Measurements from ENCODE around the gene RPL13A.

The RPL13A gene

DNA sequence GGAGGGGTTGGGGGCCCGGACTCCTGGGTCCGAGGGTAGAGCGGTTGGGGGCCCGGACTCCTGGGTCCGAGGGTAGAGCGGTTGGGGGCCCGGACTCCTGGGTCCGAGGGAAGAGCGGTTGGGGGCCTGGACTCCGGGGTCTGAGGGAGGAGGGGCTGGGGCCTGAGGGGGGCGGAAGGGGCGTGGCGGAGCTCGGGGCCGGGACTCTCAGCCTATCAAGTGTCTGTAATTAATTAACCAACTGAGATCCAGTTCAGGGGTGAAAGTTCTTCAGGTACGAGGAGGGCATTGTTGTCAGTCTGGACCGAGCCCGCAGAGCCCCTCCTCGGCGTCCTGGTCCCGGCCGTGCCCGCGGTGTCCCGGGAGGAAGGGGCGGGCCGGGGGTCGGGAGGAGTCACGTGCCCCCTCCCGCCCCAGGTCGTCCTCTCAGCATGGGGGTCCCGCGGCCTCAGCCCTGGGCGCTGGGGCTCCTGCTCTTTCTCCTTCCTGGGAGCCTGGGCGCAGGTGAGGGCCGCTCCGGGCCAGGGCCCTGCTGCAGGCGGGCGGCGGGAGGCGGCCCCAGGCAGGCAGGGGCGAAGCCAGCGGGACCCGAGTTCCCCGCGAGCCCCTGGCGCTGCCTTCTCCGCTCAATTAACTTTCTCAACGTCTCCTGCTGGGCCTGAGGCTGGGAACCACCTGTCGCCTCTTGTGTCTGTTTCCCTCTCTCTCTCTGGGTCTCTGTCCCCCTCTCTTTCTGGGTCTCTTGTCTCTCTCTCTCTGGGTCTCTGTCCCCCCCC, 25.8 kb downstream of the RPL13A start:
- DNase-seq: no peak

DNA sequence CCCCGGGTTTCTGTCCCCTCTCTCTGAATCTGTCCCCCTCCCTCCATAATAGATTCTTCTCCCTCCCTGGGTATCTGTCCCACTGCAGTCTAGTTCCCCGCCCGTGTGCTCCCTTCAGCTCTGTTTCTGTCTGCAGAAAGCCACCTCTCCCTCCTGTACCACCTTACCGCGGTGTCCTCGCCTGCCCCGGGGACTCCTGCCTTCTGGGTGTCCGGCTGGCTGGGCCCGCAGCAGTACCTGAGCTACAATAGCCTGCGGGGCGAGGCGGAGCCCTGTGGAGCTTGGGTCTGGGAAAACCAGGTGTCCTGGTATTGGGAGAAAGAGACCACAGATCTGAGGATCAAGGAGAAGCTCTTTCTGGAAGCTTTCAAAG, 26.3 kb downstream of the RPL13A start:
- no peak for DNase-seq

DNA sequence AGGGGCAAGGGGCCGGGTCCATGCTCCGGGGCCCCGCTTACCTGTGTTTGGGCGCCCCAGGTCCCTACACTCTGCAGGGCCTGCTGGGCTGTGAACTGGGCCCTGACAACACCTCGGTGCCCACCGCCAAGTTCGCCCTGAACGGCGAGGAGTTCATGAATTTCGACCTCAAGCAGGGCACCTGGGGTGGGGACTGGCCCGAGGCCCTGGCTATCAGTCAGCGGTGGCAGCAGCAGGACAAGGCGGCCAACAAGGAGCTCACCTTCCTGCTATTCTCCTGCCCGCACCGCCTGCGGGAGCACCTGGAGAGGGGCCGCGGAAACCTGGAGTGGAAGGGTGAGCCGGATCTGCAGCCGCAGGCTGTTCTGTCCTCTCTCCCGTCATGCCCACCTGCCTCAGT, 26.7 kb downstream of the RPL13A start:
- no peak for DNase-seq

DNA sequence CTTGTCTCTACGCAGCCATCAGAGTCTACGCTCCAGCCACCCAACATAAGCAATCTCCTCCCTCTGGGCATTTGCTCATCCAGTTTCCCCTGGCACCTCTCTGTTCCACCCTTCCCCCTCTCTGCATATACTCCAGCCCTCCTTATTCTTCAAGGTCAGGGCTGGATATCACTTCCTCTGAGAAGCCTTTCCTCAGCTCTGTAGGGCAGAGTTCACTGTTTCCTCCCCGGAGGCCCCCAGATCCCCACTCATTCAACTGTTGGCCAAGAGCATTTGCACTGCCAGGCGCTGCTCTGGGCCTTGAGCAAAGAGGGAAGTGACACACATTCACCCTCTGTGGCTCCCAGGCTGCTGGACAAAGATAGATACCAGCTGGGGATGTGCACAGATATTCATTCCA, 28.4 kb downstream of the RPL13A start:
- DNase-seq: no peak

DNA sequence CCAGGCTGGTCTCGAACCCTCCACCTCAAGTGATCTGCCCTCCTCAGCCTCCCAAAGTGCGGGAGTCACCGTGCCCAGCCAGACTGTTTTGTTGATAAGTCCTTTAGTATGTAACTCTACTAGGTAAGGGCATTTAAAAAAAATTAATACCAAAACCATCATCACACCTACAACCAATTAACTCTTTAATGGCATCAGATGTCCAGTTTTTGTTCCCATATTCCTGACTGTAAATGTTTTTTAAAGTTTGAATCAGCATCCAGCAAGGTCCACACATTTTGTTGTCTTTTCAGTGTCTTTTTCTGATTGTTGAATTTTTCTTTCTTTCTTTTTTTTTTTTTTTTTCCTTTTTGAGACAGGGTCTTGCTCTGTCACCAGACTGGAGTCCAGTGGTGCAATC, 30.6 kb downstream of the RPL13A start:
- no peak for DNase-seq

- no peak for DNase-seq
These were observed 33.4 kb downstream of the RPL13A start for GRCh38 chr19:49520705-49521319.

DNA sequence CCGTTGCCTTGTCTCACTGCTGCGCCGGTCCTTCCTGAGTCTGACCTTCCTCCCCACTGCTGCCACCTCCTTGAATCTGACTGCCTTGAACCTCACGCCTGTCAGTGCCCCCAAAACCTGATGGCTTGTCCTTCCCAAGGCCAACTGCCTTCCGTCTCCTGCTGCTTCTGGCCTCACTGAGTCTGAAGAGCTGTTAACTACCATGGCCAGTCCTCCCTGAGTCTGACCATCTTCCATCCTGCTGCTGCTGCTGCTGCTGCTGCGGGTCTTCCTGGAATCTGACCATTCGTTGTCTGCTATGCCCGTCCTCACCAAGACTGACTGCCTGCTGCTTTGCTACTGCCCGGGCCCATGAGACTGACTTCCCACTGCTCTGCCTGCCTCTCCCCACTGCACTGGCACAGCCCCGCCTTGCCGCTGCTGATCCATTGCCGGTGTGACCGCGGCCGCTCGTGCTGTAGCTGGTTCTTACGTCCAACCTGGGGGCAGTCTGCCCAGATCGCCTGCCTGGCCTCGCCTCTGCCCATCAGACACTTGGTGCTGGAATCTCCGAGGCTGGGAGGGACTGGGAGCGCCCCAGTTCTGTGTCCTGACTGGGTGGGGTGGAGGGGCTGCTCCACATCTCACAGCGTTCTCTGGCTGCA, 37.5 kb downstream of the RPL13A start:
- DNase-seq: no peak

- no peak for DNase-seq
These were observed 40.9 kb downstream of the RPL13A start for GRCh38 chr19:49528211-49528771.

DNA sequence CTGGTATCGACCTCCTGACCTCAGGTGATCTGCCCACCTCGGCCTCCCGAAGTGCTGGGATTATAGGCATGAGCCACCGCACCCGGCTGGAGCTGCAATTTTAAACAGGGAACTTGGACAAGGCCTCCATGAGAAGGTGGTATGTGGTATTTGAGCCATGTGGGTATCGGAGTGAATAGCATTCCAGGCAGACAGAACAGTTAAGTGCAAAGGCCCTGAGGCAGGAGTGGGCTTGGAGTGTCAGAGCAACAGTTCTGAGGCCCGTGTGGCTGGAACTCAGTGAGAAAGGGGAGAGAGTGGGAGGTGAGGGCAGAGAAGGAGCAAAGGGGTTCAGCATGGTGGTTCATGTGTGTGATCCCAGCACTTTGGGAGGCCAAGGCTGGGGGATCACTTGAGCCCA, 43.3 kb downstream of the RPL13A start:
- DNase-seq: no peak

- DNase-seq: no peak
These were observed 46.4 kb downstream of the RPL13A start for GRCh38 chr19:49533551-49534488.

DNA sequence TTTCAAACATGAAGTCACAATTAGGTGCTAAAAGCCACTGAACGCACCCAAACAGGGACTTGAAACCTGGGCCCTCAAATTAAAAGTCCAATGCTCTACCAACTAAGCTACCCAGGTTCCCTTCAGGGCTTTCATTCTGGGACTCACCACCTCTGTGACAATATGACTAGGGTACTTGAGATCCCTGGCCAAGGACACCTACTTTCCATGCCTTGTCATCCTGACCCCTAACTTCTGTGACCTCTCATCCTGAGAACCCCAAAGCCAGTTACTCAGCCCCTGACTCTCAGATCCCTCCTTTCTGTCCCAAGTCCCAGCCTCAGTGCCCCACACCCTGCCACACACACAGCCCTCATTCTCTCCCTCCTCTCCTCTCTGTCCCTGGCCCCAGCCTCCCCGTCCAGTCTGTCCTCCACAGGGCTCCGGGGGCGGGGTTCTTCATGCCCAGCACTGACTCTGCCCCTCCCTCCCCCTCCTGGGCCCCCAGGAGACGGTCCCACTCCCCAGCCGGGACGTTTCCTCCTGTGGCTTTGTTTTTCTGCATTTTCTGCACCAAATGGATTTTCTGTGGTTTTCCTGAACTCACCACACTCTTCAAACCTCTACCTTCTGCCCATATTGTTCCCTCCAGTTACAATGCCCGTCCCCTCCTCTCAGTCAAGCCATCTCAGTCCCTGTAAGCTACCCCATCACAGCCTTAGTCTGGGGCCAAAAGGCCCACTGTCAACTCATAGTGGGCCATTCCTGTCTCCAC, 47.4 kb downstream of the RPL13A start:
- no peak for DNase-seq

DNA sequence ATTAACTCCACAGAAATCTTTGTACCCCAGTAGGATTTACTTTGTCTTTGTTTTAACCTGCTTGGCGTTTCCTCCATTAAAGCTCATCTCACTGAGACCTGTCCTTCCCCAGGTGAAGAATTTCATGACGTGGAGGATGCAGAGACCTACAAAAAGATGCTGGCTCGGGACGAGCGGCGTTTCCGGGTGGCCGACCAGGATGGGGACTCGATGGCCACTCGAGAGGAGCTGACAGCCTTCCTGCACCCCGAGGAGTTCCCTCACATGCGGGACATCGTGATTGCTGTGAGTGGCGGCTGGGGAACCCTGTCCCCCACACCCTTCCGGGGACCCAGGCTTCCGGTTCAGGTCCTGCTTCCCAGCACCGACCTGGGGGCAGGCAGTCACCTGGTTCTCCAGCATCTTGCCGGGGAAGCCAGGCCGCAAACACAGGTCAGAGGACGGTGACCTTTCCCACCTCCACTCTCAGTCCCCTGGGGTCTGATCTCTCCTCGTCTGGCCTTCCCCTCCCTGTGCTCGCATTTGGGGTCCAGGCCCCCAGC, 49.6 kb downstream of the RPL13A start:
- no peak for DNase-seq

- no peak for DNase-seq
These were observed 51.2 kb downstream of the RPL13A start for GRCh38 chr19:49538643-49539042.

DNA sequence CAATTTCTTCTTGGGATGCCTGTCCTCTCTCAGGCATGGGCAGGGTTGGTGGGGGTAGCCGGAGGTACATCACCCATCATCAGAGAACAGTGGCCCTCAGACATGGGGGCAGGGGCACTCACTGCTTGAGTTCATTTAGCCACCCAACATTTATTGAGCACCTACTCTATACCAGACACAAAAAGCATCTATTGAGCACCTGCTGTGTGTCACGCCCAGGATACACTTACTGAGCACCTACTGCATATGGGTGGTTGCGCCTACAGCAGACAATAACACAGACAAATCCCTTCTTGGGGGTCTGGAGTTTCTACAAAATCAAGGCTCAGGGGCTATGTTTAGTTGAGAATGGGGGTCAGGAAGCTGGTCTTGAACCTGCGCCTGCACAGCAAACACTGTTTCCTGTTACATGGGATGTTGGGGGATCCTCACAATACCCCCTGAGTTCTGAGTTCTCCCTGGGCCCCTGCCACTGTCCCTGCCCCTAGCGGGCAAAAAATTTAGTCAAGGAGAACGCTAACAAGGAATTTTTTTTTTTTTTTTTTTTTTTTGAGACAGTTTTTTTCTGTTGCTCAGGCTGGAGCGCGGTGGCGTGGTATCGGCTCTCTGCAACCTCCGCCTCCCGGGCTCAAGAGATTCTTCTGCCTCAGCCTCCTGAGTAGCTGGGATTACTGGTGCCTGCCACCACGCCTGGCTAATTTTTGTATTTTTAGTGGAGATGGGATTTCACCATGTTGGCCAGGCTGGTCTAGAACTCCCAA, 52.0 kb downstream of the RPL13A start:
- no peak for DNase-seq
